Aorta (tissue), 5 donors: ENCODE measurements around the gene TMPRSS6. TPM values are rescaled to one million over a fixed set of nuclear protein-coding genes. Genes with fewer than 3 reads are reported as not detected.

Experiments used
- ATAC-seq: fragments of 200-7000 bp; cut with Tn5 transposase; one replicate; pipeline ENCODE4 v1.9.1; 2022; ENCODE audit warnings: moderate library complexity; ENCODE audit not compliant: low FRiP score
- DNase-seq, 2 donors: peaks; one replicate each; pipeline ENCODE4 v3.0.0-alpha.2; 2020
- H3K27ac ChIP-seq, 2 donors: one replicate each; pipeline ENCODE4 v1.5.1; 2013; ENCODE audit warnings: low read length in 2 of 2, mild to moderate bottlenecking in 2 of 2, moderate library complexity in 2 of 2, control low read depth in 1 of 2, inconsistent platforms in 1 of 2, low read depth in 1 of 2
- H3K27me3 ChIP-seq, 2 donors: one replicate each; pipeline ENCODE4 v1.6.1; 2013; ENCODE audit warnings: control low read depth in 1 of 2, low read length in 1 of 2, mild to moderate bottlenecking in 1 of 2, moderate library complexity in 1 of 2; ENCODE audit not compliant: insufficient read depth in 2 of 2, control insufficient read depth in 1 of 2
- H3K36me3 ChIP-seq, 2 donors: one replicate each; pipeline ENCODE4 v1.6.1; 2013; ENCODE audit warnings: control low read depth in 1 of 2, low read length in 1 of 2, mild to moderate bottlenecking in 1 of 2; ENCODE audit not compliant: insufficient read depth in 2 of 2, control insufficient read depth in 1 of 2
- H3K4me1 ChIP-seq, 2 donors: one replicate each; pipeline ENCODE4 v1.6.1; 2013; ENCODE audit warnings: low read length in 2 of 2, control low read depth in 1 of 2, mild to moderate bottlenecking in 1 of 2, moderate library complexity in 1 of 2; ENCODE audit not compliant: insufficient read depth in 2 of 2, control insufficient read depth in 1 of 2
- H3K4me3 ChIP-seq, 2 donors: one replicate each; pipeline ENCODE4 v1.5.1; 2013; ENCODE audit warnings: low read length in 2 of 2, control low read depth in 1 of 2, mild to moderate bottlenecking in 1 of 2
- H3K9me3 ChIP-seq: one replicate; pipeline ENCODE4 v1.6.1; 2013; ENCODE audit warnings: mild to moderate bottlenecking, low read length; ENCODE audit not compliant: control insufficient read depth
- WGBS, 2 donors: extraction: QIAGEN DNeasy Blood & Tissue Kit; methylation state at CpG; one replicate each; pipeline ENCODE4 v1.1.7; 2013; 5-methylcytosine and 5-hydroxymethylcytosine counted together
- intact Hi-C, 2 donors: fragments of 100-400 bp; cut with DNase I; formaldehyde crosslinking; loops; one replicate each; pipeline versions ENCODE4 v1.14.2 to v1.15.0; 2022
- polyA plus RNA-seq, 2 donors: library from polyadenylated mRNA; stranded (reverse); fragments of 200-250 nt; gene quantifications; one replicate each; pipeline ENCODE4 v1.2.3, GENCODE V29; 2013
- total RNA-seq, 2 donors: library from RNA; stranded (reverse); fragmentation: NEBNext Ultra II Directional; extraction: Animal tissue kit (Norgen Biotek cat#: 25700); gene quantifications; one replicate each; pipeline ENCODE4 v1.2.1, GENCODE V29; 2021
- donor health status: healthy with polysubstance abuse.
- donor health status: Bipolar disorder and iron deficiency.
- donor health status: DM: no; HTN: no; CAD: no.
- donor health status: DM: no; HTN: no; CAD: no.
- donor health status: DM: yes; HTN: yes; CAD: no.

The TMPRSS6 gene
- total and polyA plus RNA-seq, 4 donors, result not detected

DNA sequence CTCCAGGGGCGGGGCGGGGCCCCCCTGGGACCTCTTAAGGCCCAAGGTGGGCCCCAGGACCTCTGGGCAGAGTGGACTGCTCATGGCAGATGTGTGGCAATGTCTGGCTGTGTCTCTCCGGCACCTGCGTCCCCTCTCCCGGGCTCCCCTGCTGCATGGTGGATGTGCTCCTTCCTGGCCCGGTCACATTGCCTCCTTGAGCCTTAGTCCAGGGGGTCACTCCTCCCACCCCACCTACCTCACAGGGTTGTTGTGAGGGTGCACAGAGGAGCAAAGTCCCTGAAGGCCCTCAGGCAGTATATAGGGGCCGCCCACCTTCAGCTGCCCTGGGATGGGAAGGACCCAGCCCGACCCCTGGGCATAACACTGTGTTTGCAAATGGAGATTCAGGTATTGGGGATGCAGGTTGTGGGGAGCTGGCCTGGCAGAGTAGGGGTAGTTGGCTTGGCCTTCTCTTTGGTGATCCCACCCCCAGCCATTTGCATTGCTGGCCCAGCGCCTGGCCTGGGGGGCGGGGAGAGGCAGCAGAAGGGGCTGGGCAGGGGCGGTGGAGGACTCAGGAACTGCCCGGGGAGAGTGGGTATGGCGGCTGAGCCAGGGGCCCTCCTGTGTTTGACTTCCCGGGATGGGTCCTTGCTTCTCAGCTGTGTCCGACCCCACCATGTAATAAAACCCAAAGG, 46.7 kb downstream of the TMPRSS6 start:
- Histone ChIP-seq H3K9me3 (no peaks in the 10 kb centered on the region), H3K27ac (no peak overlapping the region), H3K4me1 (no peaks in the 10 kb centered on the region), H3K27me3 (no peaks in the 10 kb centered on the region), H3K4me3 (no peak overlapping the region), H3K36me3 (peaks cover 0 to 1% of the 10 kb centered on the region in 2 donors)
- intact Hi-C loops, result no loop called here
- WGBS, 2 donors, result 87 to 88% methylated on average over 15 of the region's 15 CpGs
- ATAC-seq, result no peak
- no peak for DNase-seq

DNA sequence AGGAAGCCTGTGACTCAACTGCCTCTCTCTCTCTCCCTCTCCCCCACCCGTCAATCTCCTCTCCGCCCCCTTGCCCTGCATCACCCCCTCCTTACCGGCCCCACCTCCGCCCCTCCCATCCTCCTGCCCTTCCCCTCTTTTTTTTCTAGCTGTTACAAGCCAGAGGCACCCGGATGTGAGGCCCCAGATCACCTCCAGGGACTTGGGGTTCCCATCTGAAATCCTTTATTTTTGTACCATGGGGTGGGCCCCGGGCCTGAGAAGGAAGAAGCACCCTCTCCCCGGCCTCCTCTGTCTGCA, 47.2 kb downstream of the TMPRSS6 start:
- Histone ChIP-seq H3K4me1 (no peaks in the 10 kb centered on the region), H3K27me3 (no peaks in the 10 kb centered on the region), H3K36me3 (peaks cover 0 to 1% of the 10 kb centered on the region in 2 donors), H3K9me3 (no peaks in the 10 kb centered on the region), H3K27ac (no peak overlapping the region), H3K4me3 (no peak overlapping the region)
- 67 to 68% methylated on average over 7 of the region's 7 CpGs for WGBS, 2 donors
- no peak for ATAC-seq
- intact Hi-C loops, result no loop called here
- DNase-seq, result no peak

DNA sequence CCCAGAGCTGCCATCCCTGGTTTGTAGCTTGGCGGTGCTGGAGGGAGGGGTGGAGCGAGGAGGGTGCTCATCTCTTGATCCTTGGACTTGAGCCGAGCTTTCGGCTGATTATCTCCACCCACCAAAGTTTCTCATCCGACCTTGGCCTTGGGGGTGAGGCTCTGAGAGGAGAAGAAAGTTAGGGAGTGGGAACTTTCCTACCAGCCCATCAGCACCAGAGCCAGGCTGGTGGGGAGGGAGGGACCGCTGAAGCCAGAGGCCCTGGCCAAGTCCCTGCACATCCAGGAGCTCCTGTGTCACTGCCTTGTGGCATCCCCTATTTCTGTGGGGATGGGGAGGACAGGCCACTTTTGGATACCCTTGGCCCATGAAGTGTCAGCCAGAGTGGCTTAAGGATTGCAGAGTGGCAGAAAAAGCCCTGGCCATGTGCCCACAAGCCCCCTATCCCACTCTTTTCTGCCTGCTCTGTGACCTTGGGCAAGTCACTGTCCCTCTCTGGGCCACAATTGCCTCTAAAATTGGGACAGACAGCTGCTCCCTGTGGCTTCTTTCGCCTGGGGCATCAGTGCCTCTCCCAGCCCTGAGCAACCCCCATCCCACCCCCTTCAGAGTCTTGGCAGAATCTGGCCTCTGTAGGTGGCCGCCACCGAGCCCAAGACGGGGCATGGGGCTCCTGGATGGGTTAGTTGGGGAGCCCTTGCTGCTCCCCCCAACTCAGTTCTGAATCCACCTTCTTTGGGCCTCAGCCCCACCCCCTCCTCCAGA, 47.7 kb downstream of the TMPRSS6 start:
- Histone ChIP-seq H3K4me1 (no peaks in the 10 kb centered on the region), H3K9me3 (no peaks in the 10 kb centered on the region), H3K4me3 (no peak overlapping the region), H3K27me3 (no peaks in the 10 kb centered on the region), H3K27ac (no peak overlapping the region), H3K36me3 (peaks cover 0 to 1% of the 10 kb centered on the region in 2 donors)
- no peak for DNase-seq
- intact Hi-C loops, result no loop called here
- ATAC-seq, result no peak
- 87 to 91% methylated on average over 10 of the region's 10 CpGs for WGBS, 2 donors

DNA sequence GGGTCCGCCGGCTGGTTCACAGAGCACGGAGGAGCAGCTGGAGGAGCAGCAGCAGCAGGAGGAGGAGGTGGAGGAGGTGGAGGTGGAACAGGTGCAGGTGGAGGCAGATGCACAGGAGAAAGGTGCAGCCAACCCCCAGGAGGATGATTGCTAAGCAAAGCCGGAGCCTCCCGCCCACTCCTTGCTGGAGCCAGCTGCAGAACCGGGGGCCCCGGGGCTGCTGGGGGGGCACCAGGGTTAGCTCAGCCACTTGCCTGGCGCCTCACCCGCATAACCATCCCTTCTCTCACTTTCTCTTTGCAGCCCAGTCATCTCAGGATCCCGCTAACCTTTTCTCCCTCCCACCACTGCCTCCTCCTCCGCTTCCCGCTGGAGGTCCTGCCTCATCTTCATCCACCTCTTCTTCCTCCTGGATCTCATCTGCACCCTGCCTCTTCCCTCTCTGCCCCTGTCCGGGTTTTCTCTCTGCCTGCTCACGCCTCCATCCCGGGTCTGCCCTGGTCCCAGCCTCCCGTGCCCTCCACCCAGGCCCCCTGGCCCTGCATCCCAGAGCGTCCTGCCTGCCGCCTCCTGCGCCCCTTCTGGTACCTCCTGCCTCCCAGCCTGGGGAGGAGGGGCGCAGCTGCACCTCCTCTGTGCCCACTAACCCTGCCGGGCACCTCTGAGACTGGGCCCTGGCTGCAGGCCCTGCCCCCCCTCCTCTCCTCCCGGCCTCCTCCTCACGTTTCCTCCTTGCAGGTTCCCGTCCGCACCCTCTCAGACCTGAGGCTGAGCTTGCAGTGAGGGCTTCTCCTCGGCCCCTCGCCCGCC, 48.5 kb downstream of the TMPRSS6 start:
- WGBS, 2 donors, result 86 to 87% methylated on average over 25 to 28 of the region's 28 CpGs
- no peak for DNase-seq
- H3K27ac ChIP-seq, result no peak overlapping the region
- peaks cover 0 to 4% of the 10 kb centered on the region in 2 donors for H3K36me3 ChIP-seq
- no peaks in the 10 kb centered on the region for H3K9me3 ChIP-seq
- no peak for ATAC-seq
- no peak overlapping the region for H3K4me3 ChIP-seq
- no peaks in the 10 kb centered on the region for H3K4me1 ChIP-seq
- intact Hi-C loops, result no loop called here
- H3K27me3 ChIP-seq, result no peaks in the 10 kb centered on the region

DNA sequence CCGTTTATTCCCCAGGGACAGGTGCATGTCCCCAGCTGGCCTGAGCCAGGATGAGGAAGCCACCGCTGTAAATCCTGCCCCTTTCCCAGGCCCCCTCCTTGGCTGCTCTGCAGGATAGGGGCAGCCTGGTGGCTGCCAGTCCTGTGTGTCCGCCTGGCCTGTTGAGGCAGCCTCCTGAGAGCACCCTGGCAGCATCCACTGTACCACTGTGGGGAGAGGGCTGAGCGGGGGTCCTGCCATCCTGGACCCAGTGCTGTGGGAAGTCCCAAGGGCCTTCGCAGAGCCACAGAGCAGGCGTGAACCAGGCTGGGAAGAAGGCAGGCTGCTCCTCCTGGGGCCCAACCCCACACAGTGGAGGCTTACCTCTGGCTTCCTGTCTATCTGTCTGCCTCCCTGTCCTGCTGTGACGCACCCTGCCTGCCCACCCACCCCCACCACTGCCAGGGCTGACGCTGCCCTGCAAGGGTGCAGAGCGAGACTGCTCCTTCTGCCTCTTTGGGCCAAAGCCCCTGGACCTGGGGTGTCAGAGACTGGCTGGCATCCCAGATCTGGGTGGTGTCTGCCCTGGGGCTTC, 49.5 kb downstream of the TMPRSS6 start:
- Histone ChIP-seq H3K4me3 (no peak overlapping the region), H3K27ac (no peak overlapping the region), H3K4me1 (no peaks in the 10 kb centered on the region), H3K9me3 (no peaks in the 10 kb centered on the region), H3K27me3 (no peaks in the 10 kb centered on the region), H3K36me3 (peaks cover 0 to 4% of the 10 kb centered on the region in 2 donors)
- ATAC-seq (no peak), DNase-seq (no peak)
- intact Hi-C loops, result no loop called here
- WGBS, 2 donors, result 88% methylated on average over 9 of the region's 9 CpGs

DNA sequence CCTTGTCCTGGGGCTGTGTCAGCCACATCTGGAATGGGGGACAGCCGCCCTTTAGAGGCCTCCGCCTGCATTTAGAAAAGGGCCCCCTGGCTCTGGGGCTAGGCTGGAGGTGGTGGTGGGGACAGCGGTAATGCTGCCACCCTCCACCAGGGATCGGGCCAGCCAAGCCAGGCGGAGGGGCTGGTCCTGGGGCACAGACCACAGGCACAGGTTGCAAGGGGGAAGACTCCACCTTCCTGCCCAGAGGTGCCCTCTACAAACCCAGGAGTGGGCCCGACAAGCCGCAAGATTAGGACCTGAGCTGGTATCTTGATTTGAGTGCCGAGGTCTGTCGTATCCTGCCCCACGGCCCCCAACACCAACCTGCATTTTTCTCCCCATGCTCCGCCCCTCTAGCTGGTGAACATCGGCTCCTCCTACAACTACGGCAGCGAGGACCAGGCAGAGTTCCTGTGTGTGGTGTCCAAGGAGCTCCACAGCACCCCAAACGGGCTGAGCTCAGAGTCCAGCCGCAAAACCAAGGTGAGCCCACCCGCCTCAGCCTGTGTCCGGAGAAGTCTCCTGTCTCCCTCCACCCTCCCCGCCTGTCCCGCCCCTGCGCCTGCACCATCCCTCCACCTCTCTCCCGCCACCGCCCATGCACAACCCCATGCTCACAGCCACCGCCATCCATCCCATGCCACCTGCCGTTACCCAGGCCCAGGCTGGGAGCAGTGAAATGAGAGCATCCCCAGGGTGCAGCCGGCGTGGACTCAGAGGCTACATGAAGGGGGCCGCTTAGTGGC, 50.4 kb downstream of the TMPRSS6 start:
- Histone ChIP-seq H3K36me3 (peaks cover 0 to 5% of the 10 kb centered on the region in 2 donors), H3K9me3 (no peaks in the 10 kb centered on the region), H3K4me3 (no peak overlapping the region), H3K27me3 (no peaks in the 10 kb centered on the region), H3K27ac (no peak overlapping the region), H3K4me1 (no peaks in the 10 kb centered on the region)
- intact Hi-C loops, result no loop called here
- no peak for DNase-seq
- 91 to 92% methylated on average over 26 to 28 of the region's 28 CpGs for WGBS, 2 donors
- ATAC-seq, result no peak

DNA sequence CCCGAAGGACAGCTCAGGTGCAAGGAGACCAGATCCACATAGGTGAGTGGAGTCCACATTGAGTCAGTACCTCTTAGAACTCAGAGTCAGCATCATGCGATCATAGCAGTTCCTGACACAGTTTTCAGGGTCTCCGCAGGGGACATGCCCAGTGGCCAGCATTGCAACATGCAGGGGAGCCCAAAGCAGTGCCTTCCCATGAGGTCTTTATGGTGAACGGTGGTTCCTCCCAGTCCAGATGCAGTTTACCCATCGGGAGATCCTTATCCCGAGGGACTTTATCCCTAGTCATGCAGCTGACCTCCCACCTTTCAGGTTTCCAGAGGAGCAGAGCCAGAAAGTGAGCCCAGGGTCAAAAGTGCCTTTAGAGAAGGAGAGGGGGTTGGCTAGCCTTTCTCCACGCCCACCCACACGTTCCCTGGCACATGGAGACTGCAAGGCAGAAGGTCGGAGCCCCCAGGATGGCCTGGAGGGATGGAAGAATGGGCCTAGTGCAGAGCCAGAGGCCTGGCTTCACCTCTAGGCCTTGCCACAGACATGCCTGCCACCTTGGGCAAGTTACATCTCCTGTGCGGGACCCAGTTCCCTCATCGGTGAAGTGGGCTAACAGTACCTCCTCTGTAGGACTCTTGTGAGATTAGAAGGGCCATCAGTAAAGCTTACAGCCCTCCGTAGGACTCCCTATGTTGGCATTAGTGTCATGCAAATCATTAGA, 51.6 kb downstream of the TMPRSS6 start:
- ATAC-seq, result no peak
- Histone ChIP-seq H3K27me3 (no peaks in the 10 kb centered on the region), H3K9me3 (no peaks in the 10 kb centered on the region), H3K4me1 (no peaks in the 10 kb centered on the region), H3K36me3 (peaks cover 0 to 6% of the 10 kb centered on the region in 2 donors), H3K4me3 (no peak overlapping the region), H3K27ac (no peak overlapping the region)
- intact Hi-C loops, result no loop called here
- WGBS, 2 donors, result 88 to 89% methylated on average over 12 of the region's 12 CpGs
- no peak for DNase-seq

DNA sequence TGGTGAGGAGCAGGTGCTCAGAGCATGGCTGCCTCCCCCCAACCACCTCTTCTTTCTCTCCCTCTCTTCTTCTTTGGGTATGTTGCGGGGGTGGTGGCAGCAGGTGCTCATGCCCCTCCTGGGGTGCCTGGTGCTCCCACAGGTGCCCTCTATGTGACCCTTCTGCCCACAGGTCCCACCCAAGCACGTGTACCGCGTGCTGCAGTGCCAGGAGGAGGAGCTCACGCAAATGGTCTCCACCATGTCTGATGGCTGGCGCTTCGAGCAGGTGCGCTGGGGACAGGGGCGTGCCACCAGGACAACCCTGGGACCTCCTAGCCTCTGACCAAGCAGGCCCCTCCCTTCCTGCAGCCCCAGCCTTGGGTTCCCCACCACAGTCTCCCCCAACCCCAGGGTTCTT, 52.3 kb downstream of the TMPRSS6 start:
- H3K9me3 ChIP-seq, result no peaks in the 10 kb centered on the region
- H3K27me3 ChIP-seq, result no peaks in the 10 kb centered on the region
- no peak overlapping the region for H3K4me3 ChIP-seq
- WGBS, 2 donors, result 84 to 93% methylated on average over 9 of the region's 9 CpGs
- intact Hi-C loops, result no loop called here
- H3K4me1 ChIP-seq, result no peaks in the 10 kb centered on the region
- ATAC-seq (no peak), DNase-seq (no peak)
- H3K36me3 ChIP-seq, result peaks cover 0 to 6% of the 10 kb centered on the region in 2 donors
- H3K27ac ChIP-seq, result no peak overlapping the region
